ENCODE data around the gene TCF20.

DNA sequence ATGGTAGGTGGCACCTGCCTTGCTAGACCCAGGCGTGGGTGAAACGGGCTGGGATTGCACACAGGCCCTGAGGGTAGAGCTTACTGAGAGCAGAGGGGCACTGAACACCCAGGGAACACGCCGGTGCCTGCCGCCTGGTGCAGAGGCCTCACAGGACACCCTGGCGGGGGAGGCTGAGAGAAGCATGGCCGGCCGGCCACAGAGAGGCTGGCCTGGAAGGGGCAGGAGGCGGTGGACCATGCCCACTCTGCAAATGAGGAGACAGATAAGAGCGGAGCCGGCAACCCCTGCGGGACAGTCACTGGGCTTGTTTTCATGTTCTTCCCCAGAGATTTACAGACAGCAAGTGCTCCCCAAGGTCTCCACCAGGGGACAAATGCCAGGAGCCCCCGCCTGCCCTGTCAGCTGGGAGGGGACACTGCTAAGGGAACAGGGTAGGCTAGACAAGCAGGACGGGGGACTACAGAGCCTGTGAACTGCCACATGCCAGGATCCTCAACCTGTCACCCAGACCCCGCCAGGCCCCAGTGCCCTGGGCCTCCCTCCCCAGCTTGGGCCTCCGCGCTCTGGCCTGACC, 38.5 kb upstream of the TCF20 start:
- TF ChIP-seq, protein P1, sequence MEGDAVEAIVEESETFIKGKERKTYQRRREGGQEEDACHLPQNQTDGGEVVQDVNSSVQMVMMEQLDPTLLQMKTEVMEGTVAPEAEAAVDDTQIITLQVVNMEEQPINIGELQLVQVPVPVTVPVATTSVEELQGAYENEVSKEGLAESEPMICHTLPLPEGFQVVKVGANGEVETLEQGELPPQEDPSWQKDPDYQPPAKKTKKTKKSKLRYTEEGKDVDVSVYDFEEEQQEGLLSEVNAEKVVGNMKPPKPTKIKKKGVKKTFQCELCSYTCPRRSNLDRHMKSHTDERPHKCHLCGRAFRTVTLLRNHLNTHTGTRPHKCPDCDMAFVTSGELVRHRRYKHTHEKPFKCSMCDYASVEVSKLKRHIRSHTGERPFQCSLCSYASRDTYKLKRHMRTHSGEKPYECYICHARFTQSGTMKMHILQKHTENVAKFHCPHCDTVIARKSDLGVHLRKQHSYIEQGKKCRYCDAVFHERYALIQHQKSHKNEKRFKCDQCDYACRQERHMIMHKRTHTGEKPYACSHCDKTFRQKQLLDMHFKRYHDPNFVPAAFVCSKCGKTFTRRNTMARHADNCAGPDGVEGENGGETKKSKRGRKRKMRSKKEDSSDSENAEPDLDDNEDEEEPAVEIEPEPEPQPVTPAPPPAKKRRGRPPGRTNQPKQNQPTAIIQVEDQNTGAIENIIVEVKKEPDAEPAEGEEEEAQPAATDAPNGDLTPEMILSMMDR (IDR thresholded peaks at IDR 0.05): no peak
- no peak for TF ChIP-seq POLR2AphosphoS5 (IDR thresholded peaks at IDR 0.05)

Data from upper lobe of left lung (tissue), 4 donors.